OCI-LY1 (cell line): ENCODE results near the gene TCF4.

ENCODE experiments used
- EZH2 ChIP-seq: fragments of 200-600 bp; sonication (generic), shearing (Covaris generic); IDR thresholded peaks from 2 replicates; pipeline ENCODE4 v1.8.0; 2017; ENCODE audit warnings: borderline replicate concordance, mixed run types, mild to moderate bottlenecking, antibody characterized with exemption, low read length, moderate library complexity, mixed read lengths
- TF ChIP-seq, protein P1 (sequence below): fragments of 200-600 bp; sonication (generic), shearing (Covaris generic); IDR thresholded peaks from 2 replicates; pipeline ENCODE4 v1.5.1; 2017; ENCODE audit warnings: mild to moderate bottlenecking, antibody characterized with exemption, low read length, moderate library complexity, mixed read lengths

GRCh38 chr18:55515941-55516710, 71.9 kb downstream of the TCF4 start:
- TF ChIP-seq, protein P1, sequence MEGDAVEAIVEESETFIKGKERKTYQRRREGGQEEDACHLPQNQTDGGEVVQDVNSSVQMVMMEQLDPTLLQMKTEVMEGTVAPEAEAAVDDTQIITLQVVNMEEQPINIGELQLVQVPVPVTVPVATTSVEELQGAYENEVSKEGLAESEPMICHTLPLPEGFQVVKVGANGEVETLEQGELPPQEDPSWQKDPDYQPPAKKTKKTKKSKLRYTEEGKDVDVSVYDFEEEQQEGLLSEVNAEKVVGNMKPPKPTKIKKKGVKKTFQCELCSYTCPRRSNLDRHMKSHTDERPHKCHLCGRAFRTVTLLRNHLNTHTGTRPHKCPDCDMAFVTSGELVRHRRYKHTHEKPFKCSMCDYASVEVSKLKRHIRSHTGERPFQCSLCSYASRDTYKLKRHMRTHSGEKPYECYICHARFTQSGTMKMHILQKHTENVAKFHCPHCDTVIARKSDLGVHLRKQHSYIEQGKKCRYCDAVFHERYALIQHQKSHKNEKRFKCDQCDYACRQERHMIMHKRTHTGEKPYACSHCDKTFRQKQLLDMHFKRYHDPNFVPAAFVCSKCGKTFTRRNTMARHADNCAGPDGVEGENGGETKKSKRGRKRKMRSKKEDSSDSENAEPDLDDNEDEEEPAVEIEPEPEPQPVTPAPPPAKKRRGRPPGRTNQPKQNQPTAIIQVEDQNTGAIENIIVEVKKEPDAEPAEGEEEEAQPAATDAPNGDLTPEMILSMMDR, result no peak
- no peak for TF ChIP-seq EZH2
